ENCODE measurements around the gene CYP2U1. TPM values are rescaled to one million over a fixed set of nuclear protein-coding genes. Genes with fewer than 3 reads are reported as not detected.
A peak's percentile ranks its signal among the peaks of the same experiment; 100 is the strongest.

Gene CYP2U1
- total RNA-seq, 4 donors from 2014 or later = 3.5 to 8.6 (median 5.1) TPM

- intact Hi-C loops (cut with DNase I; ENCODE audit: low total_unique reads) = no loop called here
- in situ Hi-C loops (cut with MboI; ENCODE audit: low pct_ligation_motif_present in 1 of 4, low pct_unique_long_range_greater_than_20kb in 1 of 4, low sequenced_read_pairs in 3 of 4) = no loop called here
- Histone ChIP-seq H3K27me3 (no peaks in the 10 kb centered on the region), H3K4me3 (no peak overlapping the region), H3K9me3 (no peaks in the 10 kb centered on the region), H3K36me3 (no peaks in the 10 kb centered on the region), H3K4me1 (peaks cover 23 to 55% (median 37%) of the 10 kb centered on the region in 4 donors), H3K27ac (no peak overlapping the region)
- TF ChIP-seq POLR2A (IDR thresholded peaks at IDR 0.05) (no peak), EP300 (IDR thresholded peaks at IDR 0.05; ENCODE audit: low read depth) (no peak), POLR2AphosphoS5 (IDR thresholded peaks at IDR 0.05) (no peak), CTCF (IDR thresholded peaks at IDR 0.05) (no peak)
- no peak for DNase-seq
Measured at GRCh38 chr4:107994894-107995293, 63.5 kb downstream of the CYP2U1 start.

- Histone ChIP-seq H3K9me3 (no peaks in the 10 kb centered on the region), H3K4me1 (peaks cover 19 to 40% (median 23%) of the 10 kb centered on the region in 4 donors), H3K4me3 (no peak overlapping the region), H3K27me3 (no peaks in the 10 kb centered on the region), H3K27ac (peak overlapping the region; percentile 55 to 81 (median 64)), H3K36me3 (peaks cover 0 to 4% (median 0%) of the 10 kb centered on the region in 4 donors)
- WGBS, 2 donors (ENCODE audit: low coverage in 1 of 2) = 68 to 77% methylated on average over 2 to 5 of the region's 5 CpGs
- TF ChIP-seq POLR2AphosphoS5 (IDR thresholded peaks at IDR 0.05) (peak; percentile 35 to 65 (median 55)), POLR2A (IDR thresholded peaks at IDR 0.05) (no peak), EP300 (IDR thresholded peaks at IDR 0.05; ENCODE audit: low read depth) (no peak), CTCF (IDR thresholded peaks at IDR 0.05) (no peak)
- intact Hi-C loops (cut with DNase I; ENCODE audit: low total_unique reads) (no loop called here), in situ Hi-C loops (cut with MboI; ENCODE audit: low pct_ligation_motif_present in 1 of 4, low pct_unique_long_range_greater_than_20kb in 1 of 4, low sequenced_read_pairs in 3 of 4) (no loop called here)
- DNase-seq = no peak
Measured at GRCh38 chr4:107996949-107997788, 65.8 kb downstream of the CYP2U1 start.

GRCh38 chr4:107997794-107998193, 66.4 kb downstream of the CYP2U1 start:
- WGBS, 2 donors (ENCODE audit: low coverage in 1 of 2) = 77 to 80% methylated on average over 2 of the region's 2 CpGs
- no peaks in the 10 kb centered on the region for H3K27me3 ChIP-seq
- H3K4me3 ChIP-seq = no peak overlapping the region
- in situ Hi-C loops (cut with MboI; ENCODE audit: low pct_ligation_motif_present in 1 of 4, low pct_unique_long_range_greater_than_20kb in 1 of 4, low sequenced_read_pairs in 3 of 4) = no loop called here
- intact Hi-C loops (cut with DNase I; ENCODE audit: low total_unique reads) = no loop called here
- H3K36me3 ChIP-seq = peaks cover 0 to 4% (median 0%) of the 10 kb centered on the region in 4 donors
- H3K27ac ChIP-seq = peak overlapping the region; percentile 55 to 81 (median 64)
- no peaks in the 10 kb centered on the region for H3K9me3 ChIP-seq
- no peak for TF ChIP-seq POLR2A (IDR thresholded peaks at IDR 0.05)
- TF ChIP-seq EP300 (IDR thresholded peaks at IDR 0.05; ENCODE audit: low read depth) = no peak
- no peak for TF ChIP-seq POLR2AphosphoS5 (IDR thresholded peaks at IDR 0.05)
- no peak for DNase-seq
- H3K4me1 ChIP-seq = peaks cover 15 to 34% (median 17%) of the 10 kb centered on the region in 4 donors

- Histone ChIP-seq H3K36me3 (peaks cover 0 to 4% (median 0%) of the 10 kb centered on the region in 4 donors), H3K9me3 (no peaks in the 10 kb centered on the region), H3K27me3 (no peaks in the 10 kb centered on the region), H3K27ac (peak overlapping the region in 1 of 4 donors; percentile 81), H3K4me1 (peaks cover 0 to 15% (median 4%) of the 10 kb centered on the region in 4 donors), H3K4me3 (no peak overlapping the region)
- TF ChIP-seq POLR2A (IDR thresholded peaks at IDR 0.05) (no peak), POLR2AphosphoS5 (IDR thresholded peaks at IDR 0.05) (no peak), CTCF (IDR thresholded peaks at IDR 0.05) (no peak), EP300 (IDR thresholded peaks at IDR 0.05; ENCODE audit: low read depth) (no peak)
- intact Hi-C loops (cut with DNase I; ENCODE audit: low total_unique reads) = no loop called here
- in situ Hi-C loops (cut with MboI; ENCODE audit: low pct_ligation_motif_present in 1 of 4, low pct_unique_long_range_greater_than_20kb in 1 of 4, low sequenced_read_pairs in 3 of 4) = no loop called here
- DNase-seq = no peak
- 88 to 94% methylated on average over 2 of the region's 2 CpGs for WGBS, 2 donors (ENCODE audit: low coverage in 1 of 2)
Measured at GRCh38 chr4:107999932-108000539, 68.7 kb downstream of the CYP2U1 start.

Measured in transverse colon (tissue), 4 donors.